Measurements from ENCODE around the gene RCAN3.
"Not testable (repeated sequence)": the region's sequence is repeated elsewhere in the genome, so short reads cannot be mapped to it uniquely, and the experiment has no call there.

RCAN3 gene

GRCh38 chr1:24481843-24482610, 20.6 kb upstream of the RCAN3 start:
- Mint-ChIP-seq H3K36me3 (ENCODE audit: low read depth) (no peaks in the 10 kb centered on the region), H3K4me1 (no peaks in the 10 kb centered on the region), H3K4me3 (no peak overlapping the region), H3K27ac (no peak overlapping the region), H3K27me3 (ENCODE audit: low read depth) (peaks cover 8% of the 10 kb centered on the region), H3K9me3 (no peaks in the 10 kb centered on the region)
- TF ChIP-seq CTCF (IDR thresholded peaks at IDR 0.05; ENCODE audit: unreplicated experiment in 3 of 3), result no peak

DNA sequence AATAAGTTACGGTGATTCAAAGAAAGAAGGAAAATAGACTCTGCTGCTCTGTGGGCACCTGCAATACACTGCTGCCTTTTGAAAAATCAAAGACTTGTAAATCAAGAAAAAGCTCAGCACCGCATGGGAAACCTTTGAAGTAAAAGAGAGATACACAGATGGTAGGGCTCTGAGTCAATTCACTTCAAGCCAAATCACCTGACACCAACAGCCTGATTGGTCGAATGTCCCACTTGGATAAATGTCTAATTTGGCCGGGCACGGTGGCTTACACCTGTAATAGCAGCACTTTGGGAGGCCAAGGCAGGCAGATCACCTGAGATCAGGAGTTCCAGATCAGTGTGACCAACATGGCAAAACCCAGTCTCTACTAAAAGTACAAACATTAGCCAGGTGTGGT, 19.2 kb upstream of the RCAN3 start:
- no peak overlapping the region for H3K27ac Mint-ChIP-seq
- H3K4me1 Mint-ChIP-seq, result no peaks in the 10 kb centered on the region
- H3K27me3 Mint-ChIP-seq (ENCODE audit: low read depth), result peaks cover 9% of the 10 kb centered on the region
- no peak overlapping the region for H3K4me3 Mint-ChIP-seq
- no peak for TF ChIP-seq CTCF (IDR thresholded peaks at IDR 0.05; ENCODE audit: unreplicated experiment in 3 of 3)
- H3K36me3 Mint-ChIP-seq (ENCODE audit: low read depth), result no peaks in the 10 kb centered on the region
- H3K9me3 Mint-ChIP-seq, result no peaks in the 10 kb centered on the region

- no peaks in the 10 kb centered on the region for H3K36me3 Mint-ChIP-seq (ENCODE audit: low read depth)
- H3K4me3 Mint-ChIP-seq, result no peak overlapping the region
- peaks cover 11% of the 10 kb centered on the region for H3K27me3 Mint-ChIP-seq (ENCODE audit: low read depth)
- TF ChIP-seq CTCF (IDR thresholded peaks at IDR 0.05; ENCODE audit: unreplicated experiment in 3 of 3), result no peak
- no peak overlapping the region for H3K27ac Mint-ChIP-seq
- H3K4me1 Mint-ChIP-seq, result no peaks in the 10 kb centered on the region
- peaks cover 4% of the 10 kb centered on the region for H3K9me3 Mint-ChIP-seq
These were observed 18.4 kb upstream of the RCAN3 start for GRCh38 chr1:24484199-24484598.

DNA sequence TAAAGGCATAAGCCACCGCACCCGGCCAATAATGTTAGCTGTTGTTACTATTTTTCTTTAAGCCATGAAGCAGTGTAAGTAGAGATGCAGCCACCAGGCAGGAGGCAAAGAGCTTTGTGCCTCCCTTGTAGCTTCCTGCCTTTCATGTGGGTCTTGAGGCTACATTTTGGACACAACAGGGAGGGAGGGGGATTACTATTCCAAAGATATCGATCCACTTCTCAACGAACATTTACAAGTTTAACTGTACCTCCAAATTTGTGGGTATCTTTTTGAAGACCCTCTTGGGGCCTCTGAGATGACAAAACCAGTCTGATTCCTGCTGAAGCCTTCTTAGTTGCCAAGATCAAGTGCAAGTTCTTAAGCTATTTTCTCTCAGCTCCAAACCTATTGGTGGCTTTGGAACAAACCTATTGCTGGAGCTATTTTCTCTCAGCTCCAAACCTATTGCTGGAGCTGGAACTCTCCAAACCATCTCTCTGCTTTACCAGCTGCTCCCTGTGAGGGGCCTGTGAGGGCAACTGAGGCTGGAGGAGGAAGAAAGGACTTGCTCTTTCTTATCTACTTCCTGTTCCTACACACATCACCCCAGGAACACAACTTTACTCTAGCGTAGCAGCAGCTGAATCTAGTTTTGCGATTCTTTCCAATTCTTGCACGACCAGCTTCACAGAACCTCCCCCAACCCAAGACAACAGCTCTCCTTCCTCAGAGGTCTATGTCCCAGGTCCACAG, 16.1 kb upstream of the RCAN3 start:
- peaks cover 6% of the 10 kb centered on the region for H3K9me3 Mint-ChIP-seq
- H3K36me3 Mint-ChIP-seq (ENCODE audit: low read depth), result no peaks in the 10 kb centered on the region
- no peak overlapping the region for H3K4me3 Mint-ChIP-seq
- no peak overlapping the region for H3K27ac Mint-ChIP-seq
- TF ChIP-seq CTCF (IDR thresholded peaks at IDR 0.05; ENCODE audit: unreplicated experiment in 3 of 3), result no peak
- peaks cover 8% of the 10 kb centered on the region for H3K27me3 Mint-ChIP-seq (ENCODE audit: low read depth)
- H3K4me1 Mint-ChIP-seq, result no peaks in the 10 kb centered on the region

DNA sequence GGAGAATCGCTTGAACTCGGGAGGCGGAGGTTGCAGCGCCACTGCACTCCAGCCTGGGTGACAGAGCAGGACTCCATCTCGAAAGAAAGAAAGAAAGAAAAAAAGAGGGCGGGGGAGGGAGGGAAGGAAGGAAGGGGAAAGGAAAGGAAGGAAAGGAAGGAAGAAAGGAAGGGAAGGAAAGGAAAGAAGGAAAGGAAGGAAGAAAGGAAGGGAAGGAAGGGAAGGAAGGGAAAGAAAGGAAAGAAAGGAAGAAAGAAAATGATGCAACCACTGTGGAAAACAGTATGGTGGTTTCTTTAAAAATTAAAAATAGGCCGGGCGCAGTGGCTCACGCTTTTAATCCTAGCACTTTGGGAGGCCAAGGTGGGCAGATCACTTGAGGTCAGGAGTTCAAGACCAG, 15.2 kb upstream of the RCAN3 start:
- no peak overlapping the region for H3K27ac Mint-ChIP-seq
- TF ChIP-seq CTCF (IDR thresholded peaks at IDR 0.05; ENCODE audit: unreplicated experiment in 3 of 3), result no peak
- H3K4me3 Mint-ChIP-seq, result no peak overlapping the region
- H3K9me3 Mint-ChIP-seq, result peaks cover 8% of the 10 kb centered on the region
- no peaks in the 10 kb centered on the region for H3K36me3 Mint-ChIP-seq (ENCODE audit: low read depth)
- H3K4me1 Mint-ChIP-seq, result no peaks in the 10 kb centered on the region
- peaks cover 9% of the 10 kb centered on the region for H3K27me3 Mint-ChIP-seq (ENCODE audit: low read depth)

- not testable (repeated sequence) for H3K4me1 Mint-ChIP-seq; H3K9me3 Mint-ChIP-seq; H3K36me3 Mint-ChIP-seq (ENCODE audit: low read depth); H3K27ac Mint-ChIP-seq; H3K4me3 Mint-ChIP-seq
- peaks cover 14% of the 10 kb centered on the region for H3K27me3 Mint-ChIP-seq (ENCODE audit: low read depth)
These were observed 14.5 kb upstream of the RCAN3 start for GRCh38 chr1:24488159-24488558.
